CMK (cell line): ENCODE data around the gene IL18RAP.

Experiments used
- DNase-seq: peaks from one replicate; pipeline ENCODE4 v3.0.0-alpha.2; 2010; ENCODE audit warnings: low read depth

The IL18RAP gene

GRCh38 chr2:102422910-102423309, at the start of gene IL18RAP:
Gene IL18RAP, plus strand, starts transcription at chr2:102423160. Its CDS starts 118 bp downstream, at chr2:102423278.
- no peak for DNase-seq

- DNase-seq = no peak
These were observed 46.8 kb upstream of the IL18RAP start for GRCh38 chr2:102376052-102376591.

- DNase-seq = no peak
These were observed 39.2 kb upstream of the IL18RAP start for GRCh38 chr2:102383722-102384121.

- no peak for DNase-seq
These were observed 37.4 kb upstream of the IL18RAP start for GRCh38 chr2:102385522-102385921.

GRCh38 chr2:102386004-102386403, 37.0 kb upstream of the IL18RAP start:
- DNase-seq = no peak

- DNase-seq = no peak
These were observed 36.0 kb upstream of the IL18RAP start for GRCh38 chr2:102386867-102387541.

GRCh38 chr2:102387763-102388546, 35.0 kb upstream of the IL18RAP start:
- no peak for DNase-seq

- no peak for DNase-seq
These were observed 31.4 kb upstream of the IL18RAP start for GRCh38 chr2:102391565-102391964.

- DNase-seq = no peak
These were observed 30.9 kb upstream of the IL18RAP start for GRCh38 chr2:102392096-102392495.

- no peak for DNase-seq
These were observed 30.0 kb upstream of the IL18RAP start for GRCh38 chr2:102392942-102393341.

- DNase-seq = no peak
These were observed 26.9 kb upstream of the IL18RAP start for GRCh38 chr2:102396012-102396411.

- DNase-seq = no peak
These were observed 25.8 kb upstream of the IL18RAP start for GRCh38 chr2:102397209-102397608.

GRCh38 chr2:102399499-102400141, 23.3 kb upstream of the IL18RAP start:
- no peak for DNase-seq

GRCh38 chr2:102401456-102401855, 21.5 kb upstream of the IL18RAP start:
- no peak for DNase-seq

- no peak for DNase-seq
These were observed 21.1 kb upstream of the IL18RAP start for GRCh38 chr2:102401865-102402264.

GRCh38 chr2:102410952-102411351, 12.0 kb upstream of the IL18RAP start:
- no peak for DNase-seq

- no peak for DNase-seq
These were observed 10.8 kb upstream of the IL18RAP start for GRCh38 chr2:102412199-102412598.

GRCh38 chr2:102417946-102418345, 5.0 kb upstream of the IL18RAP start:
- DNase-seq = no peak

GRCh38 chr2:102418421-102418961, 4.5 kb upstream of the IL18RAP start:
- DNase-seq = no peak

- DNase-seq = peak; percentile 7
These were observed 2.7 kb upstream of the IL18RAP start for GRCh38 chr2:102420290-102420689.

- no peak for DNase-seq
These were observed 835 bp upstream of the IL18RAP start for GRCh38 chr2:102421890-102422759.
